Vagina (tissue), 2 donors: Measurements from ENCODE around the gene MED13L.

Experiments
- POLR2A ChIP-seq, 2 donors: fragments of 450-650 bp; IDR thresholded peaks; one replicate each; pipeline ENCODE4 v1.6.1; 2017; ENCODE audit warnings: antibody characterized with exemption in 2 of 2, mild to moderate bottlenecking in 2 of 2, moderate library complexity in 2 of 2
- POLR2AphosphoS5 ChIP-seq, 2 donors: sonication (generic); formaldehyde crosslinking; IDR thresholded peaks; one replicate each; pipeline ENCODE4 v1.9.0; 2017; ENCODE audit warnings: antibody characterized with exemption in 2 of 2, mild to moderate bottlenecking in 2 of 2, low read depth in 1 of 2; ENCODE audit not compliant: insufficient read depth in 1 of 2
- TF ChIP-seq, protein P1 (sequence below), 3 experiments: fragments of 450-650 bp in 2 of 3; fragments of 200-600 bp in 1 of 3; sonication (generic) in 1 of 3; IDR thresholded peaks; one replicate each; pipeline ENCODE4 v1.5.1; 2017 to 2019; ENCODE audit warnings: antibody characterized with exemption in 3 of 3, mild to moderate bottlenecking in 2 of 3, moderate library complexity in 2 of 3

DNA sequence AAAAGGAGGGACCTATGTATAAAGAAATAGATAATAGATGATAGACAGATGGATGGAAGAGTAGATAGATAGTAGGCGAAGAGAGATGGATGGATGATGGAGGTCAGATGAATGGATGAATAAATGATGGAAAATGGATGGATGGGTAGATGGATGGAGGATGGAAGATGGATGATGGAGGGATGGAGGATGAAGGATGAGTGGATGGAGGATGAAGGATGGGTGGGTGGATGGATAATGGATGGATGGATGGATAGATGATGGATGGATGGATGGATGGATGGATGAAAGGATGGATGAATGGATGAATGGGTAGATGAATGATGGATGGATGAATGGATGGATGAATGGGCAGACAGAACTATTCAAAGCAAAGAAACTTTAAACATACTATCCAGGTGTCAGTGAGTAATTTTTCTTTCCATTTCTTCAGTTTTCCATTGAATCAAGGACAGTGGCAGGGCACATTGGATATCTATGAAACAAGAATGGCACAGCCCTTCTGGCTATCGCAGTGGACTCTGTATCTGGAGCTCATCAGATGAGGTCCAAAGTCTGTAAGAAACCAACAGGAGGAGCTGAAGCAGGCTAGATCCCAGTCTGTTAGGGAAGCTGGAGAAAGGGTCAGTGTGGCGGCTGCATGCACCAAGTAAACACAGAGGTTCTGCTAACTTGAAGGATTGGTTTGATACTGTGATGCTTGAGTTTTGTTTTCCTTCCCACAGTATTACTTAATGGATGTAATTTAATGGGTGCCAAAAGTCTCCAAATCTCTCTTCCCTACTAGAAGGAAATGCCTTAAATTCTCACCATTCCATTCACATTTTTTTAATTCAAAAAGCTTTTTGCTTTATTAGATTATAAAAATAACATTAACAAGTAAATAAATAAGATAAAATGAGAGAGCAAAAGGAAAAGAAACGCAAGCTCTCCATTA, 18.1 kb upstream of the MED13L start:
- TF ChIP-seq, protein P1, sequence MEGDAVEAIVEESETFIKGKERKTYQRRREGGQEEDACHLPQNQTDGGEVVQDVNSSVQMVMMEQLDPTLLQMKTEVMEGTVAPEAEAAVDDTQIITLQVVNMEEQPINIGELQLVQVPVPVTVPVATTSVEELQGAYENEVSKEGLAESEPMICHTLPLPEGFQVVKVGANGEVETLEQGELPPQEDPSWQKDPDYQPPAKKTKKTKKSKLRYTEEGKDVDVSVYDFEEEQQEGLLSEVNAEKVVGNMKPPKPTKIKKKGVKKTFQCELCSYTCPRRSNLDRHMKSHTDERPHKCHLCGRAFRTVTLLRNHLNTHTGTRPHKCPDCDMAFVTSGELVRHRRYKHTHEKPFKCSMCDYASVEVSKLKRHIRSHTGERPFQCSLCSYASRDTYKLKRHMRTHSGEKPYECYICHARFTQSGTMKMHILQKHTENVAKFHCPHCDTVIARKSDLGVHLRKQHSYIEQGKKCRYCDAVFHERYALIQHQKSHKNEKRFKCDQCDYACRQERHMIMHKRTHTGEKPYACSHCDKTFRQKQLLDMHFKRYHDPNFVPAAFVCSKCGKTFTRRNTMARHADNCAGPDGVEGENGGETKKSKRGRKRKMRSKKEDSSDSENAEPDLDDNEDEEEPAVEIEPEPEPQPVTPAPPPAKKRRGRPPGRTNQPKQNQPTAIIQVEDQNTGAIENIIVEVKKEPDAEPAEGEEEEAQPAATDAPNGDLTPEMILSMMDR (IDR thresholded peaks at IDR 0.05), result no peak
- TF ChIP-seq POLR2A (IDR thresholded peaks at IDR 0.05), result no peak
- no peak for TF ChIP-seq POLR2AphosphoS5 (IDR thresholded peaks at IDR 0.05; ENCODE audit: insufficient read depth in 1 of 2, low read depth in 1 of 2)
